ENCODE measurements around the gene MAMDC2.
"Not testable (repeated sequence)": the region's sequence is repeated elsewhere in the genome, so short reads cannot be mapped to it uniquely, and the experiment has no call there.

MAMDC2 gene

DNA sequence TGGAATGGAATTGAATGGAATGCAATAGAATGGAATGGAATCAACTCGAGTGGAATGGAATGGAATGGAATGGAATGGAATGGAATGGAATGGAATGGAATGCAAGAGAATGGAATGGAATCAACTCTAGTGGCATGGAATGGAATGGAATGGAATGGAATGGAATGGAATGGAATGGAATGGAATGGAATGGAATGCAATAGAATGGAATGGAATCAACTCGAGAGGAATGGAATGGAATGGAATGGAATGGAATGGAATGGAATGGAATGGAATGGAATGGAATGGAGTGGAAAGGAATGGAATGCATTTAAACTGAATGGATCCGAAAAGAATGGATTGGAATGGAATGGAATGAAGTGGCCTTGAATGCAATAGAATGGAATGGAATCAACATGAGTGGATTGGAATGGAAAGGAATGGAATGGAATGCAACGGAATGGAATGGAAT, 5.5 kb upstream of the MAMDC2 start:
- not testable (repeated sequence) for DNase-seq

DNA sequence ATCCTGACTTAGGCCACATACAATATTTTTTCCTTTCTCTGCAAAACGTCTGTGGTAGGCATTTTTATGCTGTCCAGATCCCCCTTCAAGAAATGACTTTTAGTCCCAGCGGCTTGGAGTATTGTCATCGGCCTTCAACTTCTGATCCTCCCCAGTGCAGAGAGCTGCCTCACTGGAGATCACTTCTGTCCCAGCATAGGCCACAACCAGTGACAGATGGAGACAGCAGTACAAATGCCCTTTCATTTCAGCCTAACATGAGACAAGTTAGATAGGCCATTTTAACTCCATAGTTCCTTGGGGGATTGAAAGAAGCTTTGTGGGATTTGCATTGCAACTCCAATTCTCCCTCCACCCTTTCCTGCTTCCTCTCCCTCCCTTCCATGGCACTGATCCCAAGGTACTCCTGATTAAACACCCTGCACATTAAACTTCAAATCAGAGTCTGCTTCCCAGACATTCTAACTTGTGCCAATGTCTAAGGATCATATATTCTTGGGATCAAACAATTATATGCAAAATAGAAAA, 3.2 kb upstream of the MAMDC2 start:
- DNase-seq: no peak

DNA sequence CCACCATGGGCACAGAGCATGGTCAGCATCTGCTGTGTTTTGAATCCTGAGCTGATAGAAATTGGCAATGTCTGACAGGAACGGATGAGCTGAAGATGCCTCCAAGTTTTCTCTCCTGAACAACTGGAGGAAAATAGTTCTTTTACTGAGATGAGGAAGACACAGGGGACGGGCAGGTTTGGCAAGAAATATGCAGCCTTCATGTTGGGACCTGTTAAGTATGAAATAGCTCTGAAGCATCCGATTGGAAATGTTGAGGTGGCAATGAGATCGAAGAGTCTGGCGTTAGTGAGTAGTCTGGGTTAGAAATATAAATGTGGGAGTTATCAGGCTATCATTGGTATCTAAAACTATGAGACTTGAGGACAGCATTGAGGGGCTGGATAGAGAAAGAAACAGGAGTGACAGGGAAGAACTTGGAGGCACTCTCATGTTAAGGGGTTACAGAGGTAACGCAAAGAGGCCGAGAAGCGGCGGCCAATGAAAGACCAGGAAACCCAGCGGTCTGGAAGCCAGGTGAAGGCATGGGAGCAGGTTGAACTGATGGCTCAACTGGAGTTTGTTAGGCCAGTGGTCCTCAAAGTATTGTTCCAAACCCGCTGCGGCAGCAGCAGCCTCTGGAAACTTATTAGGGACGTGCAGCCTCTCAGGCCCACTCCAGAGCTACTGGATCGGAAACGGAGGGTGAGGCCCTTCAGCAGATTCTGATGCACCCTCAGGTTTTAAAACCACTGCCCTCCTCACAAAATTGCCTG, 1.0 kb upstream of the MAMDC2 start:
- DNase-seq: no peak

DNA sequence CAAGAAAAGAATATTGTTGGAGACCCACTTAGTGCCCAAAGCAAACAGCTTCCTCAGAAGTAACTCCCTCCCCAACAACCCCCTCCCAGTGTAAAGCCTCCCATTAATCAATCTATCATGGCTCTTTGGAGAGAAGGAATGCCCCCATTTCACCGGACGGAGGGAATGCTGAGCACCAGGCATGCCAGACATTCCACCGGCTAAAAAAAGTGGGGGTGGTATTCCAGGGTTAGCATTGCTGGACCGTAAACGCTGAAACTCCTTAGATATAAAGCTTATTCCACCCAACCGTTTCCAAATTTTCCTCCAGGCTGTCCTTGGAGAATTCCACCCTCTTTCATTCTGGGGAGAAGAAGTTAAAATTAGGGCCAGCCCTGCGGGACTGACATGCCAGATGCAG, 363 bp upstream of the MAMDC2 start:
- DNase-seq: no peak

DNA sequence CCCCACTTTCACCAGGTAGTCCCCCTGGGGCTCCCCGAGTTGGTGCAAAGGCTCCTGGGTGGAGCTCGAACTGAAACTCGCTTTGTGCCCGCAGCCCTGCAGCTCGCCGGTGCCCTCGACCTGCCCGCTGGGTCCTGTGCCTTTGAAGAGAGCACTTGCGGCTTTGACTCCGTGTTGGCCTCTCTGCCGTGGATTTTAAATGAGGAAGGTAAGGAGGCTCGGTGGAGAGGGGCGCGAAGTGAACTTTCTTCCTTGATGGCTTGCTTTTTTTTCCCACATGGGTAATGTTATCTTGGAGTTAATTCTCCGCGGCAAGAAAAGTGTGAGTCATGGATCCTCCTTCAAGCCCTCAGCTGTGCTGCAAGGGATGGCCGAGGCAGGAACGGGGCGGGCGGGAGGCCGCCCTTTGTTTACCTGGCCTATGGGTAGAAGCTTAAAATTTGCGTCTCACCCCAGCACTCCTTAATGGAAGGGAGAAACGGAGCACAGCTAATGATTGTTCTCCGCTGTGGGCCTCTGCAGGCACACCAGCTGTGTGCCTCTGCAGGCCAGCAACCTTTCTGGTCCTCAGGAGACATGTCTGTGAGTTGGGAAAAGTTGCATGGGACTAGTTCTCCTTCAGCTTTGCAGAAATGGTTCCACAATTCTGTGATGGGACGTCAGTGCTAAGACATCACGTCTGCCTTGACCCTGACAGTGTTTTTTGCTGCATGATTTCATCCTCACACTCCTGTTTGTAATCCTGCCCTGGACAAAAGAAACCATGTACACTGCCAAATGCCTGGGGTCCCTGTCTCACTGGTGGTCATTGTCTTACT, 1.1 kb downstream of the MAMDC2 start:
- DNase-seq: no peak

DNA sequence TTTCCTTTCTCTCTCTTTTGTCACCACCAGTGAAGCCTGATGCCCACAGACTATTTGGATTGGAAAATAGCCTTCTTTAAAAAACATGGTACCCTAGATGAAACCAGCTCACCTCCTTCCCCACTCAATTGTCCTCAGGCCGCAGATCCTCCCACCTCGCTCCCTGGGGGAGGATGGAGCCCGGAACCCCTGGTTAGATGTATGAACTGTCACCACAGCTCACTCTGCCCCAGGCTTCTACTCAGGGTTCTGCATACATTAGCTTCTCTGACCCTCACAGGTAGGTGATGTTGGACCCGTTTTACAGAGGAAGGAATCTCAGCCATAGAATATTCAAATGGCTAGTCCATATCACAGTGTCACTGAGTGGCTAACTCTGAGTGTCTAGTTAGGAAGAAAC, 1.8 kb downstream of the MAMDC2 start:
- DNase-seq: no peak

DNA sequence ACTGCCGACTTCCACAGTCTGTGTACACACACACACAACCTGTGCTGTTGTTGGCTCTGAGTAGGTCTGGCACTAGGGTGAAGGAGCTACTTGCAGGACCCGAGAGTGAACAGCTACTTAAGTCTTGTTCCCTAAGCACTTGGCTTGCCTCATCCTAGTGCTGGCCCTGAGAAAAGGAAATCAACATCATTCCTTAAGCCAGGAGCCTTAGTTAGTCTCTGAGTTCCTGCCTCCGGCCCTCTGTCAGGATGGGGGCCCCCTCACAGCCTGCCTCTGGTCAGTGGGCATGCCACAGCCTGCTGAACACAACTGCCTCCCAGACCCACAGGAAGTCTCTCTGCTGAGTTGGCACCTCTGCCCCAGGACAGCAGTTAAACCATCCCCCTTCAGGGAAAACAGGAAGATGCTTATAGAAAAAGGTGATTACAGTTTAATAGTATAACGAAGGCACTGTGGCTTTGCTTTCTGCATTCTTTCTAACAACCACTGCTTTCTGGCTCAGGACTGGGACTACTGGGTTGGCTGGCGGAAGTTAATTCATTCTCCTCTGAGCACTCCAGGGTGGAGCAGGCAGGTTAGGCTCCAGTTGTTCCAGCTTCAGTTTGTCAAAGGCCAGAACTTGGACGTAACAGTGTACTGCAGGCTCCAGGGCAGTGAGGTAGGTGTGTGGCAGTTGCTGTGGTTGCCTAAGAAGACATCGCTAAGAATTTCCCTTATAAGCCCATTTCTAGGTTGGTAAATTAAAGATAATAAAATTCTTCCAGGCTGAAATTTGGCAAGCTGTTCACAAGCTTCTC, 2.8 kb downstream of the MAMDC2 start:
- DNase-seq: no peak

DNA sequence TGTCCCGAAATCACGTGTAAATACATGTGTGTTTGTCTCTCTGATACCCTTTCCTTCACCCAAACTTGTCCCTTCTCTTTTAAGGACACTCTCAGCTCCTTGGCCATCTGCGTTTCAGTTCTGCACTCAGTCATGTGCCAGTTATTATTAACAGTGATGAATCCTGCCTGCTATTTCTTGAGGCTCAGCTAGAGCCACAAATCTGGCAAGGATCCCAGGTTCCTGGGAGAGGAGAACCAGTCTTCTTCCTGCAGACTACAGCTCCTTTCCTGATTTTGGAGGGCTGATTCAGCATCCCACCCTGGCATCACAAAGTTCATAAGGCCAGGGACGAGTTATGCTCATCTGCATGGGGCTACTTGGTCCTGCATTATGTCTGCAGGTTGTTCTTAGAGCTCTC, 5.6 kb downstream of the MAMDC2 start:
- DNase-seq: no peak

DNA sequence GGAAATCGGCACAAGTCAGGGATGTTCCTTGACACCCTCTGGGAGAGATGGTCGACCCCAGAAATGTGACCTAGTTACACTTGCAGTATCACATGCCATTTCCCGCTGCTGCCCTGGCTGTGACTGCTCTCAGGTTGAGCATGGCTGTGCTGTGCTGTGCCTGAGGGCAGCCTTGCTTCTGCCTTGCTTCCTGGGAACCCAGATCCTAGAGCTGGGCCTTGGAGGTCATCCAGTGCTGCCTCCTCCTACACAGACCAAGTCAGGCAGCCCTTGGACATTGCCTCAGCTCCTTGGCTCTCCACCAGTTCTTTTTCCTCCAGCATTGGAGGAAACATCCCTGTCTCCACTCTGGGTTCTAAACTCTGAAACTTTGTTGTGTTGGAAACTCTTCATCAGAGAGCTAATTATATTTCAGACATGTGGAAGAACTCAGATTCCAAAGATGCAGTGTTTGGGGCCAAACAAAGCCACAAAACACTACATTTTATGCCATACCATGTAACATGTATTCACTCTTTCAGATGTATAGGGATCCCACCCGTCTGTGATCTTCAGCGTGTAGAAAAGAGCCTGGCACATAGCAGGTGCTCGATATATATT, 6.1 kb downstream of the MAMDC2 start:
- no peak for DNase-seq

DNA sequence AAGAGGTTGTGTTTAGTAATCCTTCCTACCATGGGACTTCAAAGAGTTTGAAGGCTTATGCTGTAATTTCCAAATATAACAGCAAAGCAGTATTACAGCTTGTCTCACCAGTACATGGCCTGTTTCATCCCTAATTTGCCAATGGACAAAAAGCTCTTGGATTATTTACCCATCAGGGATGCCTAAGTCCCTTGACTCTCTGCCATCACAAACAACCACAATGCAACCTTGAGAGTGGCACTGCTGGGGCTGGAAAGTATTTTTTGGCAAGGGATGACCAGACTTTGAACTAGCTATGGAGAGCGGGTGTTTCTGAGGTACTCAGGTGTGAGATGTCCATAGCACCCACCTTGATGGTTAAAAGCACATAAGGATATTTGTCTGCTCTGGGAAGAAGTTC, 9.1 kb downstream of the MAMDC2 start:
- no peak for DNase-seq

DNA sequence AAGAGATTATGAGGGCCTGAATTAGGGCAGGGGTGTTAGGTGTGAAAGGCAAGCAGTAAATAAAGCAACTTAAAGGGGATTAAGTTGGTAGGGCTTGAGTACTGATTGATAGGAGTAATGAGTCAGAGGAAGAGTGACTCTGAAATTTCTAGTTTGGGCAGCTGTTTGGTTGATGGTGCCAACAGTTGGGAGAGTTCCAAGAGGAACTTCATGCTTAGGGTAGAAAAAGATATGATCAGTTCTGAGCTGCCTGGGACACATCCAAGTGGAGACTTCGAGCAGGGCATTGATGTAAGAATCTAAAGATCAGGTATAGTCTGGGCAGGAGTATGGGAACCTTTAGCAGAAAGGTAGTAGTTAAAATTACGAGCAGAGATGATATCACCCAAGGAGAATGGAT, 10.2 kb downstream of the MAMDC2 start:
- no peak for DNase-seq

DNA sequence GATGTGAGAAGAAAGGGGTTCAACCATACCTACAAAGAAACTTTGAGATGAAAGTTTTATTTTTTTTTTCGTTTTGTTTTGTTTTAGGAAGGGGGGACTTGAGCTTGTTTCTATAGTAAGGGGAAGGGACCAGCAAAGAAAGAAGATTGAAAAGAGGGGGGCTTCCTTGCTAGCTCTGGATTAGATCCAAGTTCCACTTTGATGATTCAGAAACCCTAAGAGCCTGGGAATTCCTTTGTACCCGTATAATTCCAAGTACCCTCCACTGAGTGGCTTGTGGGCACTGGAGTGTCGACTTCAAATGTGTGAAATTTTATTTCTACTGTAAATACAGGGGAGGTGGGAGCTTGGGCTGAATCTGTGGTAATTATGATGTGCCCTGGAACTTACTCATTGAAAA, 10.9 kb downstream of the MAMDC2 start:
- DNase-seq: no peak

DNA sequence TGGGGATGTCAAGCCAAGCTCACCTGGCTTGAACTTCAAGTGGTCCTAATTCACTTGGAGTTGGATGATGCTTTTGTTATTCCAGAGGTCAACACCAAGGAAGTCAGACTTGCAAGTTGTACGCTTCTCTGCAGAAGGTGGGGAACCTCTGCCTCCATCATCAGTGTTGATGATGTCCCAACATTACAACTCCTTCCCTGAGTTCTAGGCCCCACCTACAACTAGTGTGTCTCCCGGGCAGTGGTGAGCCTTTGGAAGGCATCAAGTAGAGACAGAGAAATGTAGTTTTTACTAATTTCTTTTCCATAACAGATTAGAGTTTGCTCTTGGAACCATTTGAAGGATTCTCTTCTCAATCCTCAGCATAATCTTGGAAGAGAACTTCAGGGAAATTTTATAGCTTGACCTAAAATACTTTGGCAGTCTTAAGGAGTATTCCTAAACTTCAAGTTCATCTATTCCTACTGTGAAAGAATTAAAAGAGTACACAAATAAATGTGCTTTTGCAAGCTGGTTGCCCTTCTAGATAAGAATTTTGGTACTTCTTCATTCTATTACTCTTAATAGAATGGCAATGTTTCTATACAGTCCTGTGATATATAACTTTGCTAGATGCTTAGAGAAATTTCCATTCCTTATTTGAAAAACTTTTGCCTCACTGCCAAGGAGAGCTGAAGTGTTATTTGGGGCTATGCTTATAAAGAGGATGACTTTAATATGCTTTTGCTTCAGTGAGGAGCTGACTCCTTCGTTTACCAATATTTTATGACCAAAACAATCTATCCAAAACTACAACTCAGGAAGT, 12.0 kb downstream of the MAMDC2 start:
- DNase-seq: no peak

DNA sequence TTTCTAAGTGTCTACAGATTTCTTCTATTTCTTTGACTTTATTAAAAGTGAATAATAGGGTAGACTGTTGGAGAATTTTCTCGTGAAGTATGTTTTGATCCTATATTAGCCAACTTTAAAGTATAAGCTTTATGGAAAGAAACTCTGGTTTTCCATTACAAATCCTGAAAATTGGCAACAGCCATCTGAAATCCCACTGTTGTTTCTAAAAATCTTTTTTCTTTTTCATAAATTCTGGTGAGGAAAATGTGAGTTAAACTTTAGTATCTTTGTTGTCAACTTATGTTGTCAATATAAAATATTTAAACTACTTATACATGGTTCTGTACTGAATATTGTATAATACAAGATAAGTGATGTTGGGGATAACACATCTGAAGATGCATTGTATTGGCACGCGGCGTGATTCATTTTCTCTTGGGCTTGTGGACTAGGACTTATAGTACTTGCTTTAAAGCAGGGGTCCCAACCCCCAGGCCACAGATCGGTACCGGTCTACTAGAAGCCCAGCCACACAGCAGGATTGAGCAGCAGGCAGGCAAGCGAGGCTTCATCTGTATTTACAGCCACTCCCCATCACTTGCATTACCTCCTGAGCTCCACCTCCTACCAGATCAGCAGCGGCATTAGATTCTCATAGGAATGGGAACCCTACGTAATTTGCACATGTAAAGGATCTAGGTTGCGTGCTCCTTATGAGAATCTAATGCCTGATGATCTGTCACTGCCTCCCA, 12.7 kb downstream of the MAMDC2 start:
- DNase-seq: no peak

DNA sequence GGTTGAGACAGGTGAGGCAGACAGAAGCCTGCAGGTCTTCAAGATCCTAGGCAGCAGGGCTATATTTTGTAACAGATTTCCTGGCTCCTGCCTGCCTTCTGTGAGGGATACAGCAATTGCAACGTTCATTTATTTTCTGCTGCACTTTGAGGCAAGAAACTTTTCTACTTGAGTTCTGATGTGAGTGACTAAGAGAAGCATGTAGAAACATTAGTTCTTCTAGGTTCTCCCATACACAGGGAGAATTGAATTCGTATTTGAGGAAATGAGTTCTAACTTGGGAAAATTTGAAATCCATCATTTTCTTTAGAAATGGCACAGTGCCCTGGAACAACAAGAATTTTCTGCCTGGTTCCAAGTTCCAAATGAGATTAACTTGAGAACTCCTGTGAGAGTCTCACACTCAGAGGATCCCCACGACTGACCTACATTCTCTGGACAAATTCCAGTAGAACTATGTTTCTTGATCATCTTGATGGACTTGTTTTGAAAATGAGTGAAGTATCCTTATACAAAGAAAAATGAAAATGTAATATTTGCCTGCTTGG, 15.0 kb downstream of the MAMDC2 start:
- no peak for DNase-seq

DNA sequence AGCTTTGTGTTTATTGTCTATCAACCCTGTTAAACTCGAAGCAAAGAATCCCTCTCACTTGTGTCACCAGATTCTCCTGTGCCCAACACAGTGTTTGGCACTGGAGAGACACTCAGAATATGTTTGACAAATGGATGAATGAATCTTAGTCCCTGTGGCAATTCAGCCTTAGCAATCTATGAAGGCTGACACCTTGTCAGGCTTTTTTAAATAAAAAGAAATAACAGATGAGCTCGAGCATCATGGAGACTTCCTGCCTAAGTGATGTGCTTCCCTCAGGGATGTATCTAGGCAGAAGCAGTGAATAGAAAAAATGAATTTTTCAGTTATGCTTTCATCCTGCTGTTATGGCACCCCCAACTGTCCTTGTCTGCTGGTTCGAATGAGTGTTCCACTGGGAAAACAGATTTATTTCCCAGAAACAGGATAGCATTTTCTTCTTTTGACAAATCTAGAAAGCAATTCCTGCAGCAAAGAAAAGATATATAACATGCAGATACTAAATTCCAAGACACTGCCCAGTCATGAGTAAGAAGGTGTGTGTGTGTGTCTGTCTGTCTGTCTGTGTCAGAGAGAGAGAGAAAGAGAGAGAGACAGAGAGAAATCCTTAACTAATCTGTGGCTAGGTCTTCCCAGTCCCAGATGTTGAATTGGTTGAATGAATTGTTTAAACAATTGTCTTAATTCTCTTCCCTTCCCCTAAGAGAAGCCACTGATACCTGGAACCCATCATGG, 16.7 kb downstream of the MAMDC2 start:
- no peak for DNase-seq

DNA sequence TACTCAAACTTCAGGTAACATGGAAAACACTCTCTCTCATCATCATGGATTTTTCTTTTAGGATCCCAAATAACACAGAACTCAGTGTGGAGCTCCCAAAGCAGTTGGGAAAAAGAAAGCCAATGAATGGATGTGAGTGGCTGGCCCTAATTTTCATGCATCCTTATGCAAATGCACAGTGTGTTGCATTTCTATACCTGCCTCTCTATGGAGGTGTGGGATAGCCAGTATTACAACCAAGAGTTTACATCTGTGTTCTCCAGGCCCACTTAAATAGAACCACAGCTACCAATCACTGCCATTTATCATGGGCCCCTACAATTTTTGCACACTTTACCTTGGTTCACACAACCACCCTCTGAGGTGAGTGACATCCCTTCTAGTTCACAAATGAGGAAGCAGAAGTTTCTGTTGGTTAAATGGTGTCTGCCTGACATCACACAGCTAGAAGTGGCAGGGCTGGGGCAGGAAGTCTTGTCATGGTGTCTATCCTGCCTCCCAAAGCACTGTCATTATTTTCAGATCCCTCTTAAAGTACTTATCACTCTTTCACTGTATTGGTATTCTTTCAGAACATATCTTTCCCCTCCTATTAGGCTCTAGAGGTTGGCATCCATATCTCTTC, 17.3 kb downstream of the MAMDC2 start:
- DNase-seq: no peak

DNA sequence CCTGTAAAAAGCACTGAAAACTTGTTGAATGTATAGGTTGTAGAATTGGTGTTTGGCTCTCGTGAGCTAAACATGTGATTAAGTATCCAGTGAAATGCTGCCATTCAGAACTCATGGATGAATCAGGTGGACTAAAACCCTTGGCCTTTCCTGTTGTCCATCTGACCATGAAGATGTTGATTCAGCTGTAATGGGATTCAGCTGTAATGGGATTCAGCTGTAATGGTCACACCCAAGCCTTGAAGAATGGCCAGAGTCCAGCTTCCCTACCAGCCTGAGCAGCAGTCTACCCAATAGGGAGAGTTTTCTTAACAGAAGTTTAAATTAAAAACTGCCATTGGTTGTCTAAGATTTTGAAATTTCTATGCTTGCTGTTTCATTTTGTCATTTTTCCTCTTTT, 18.1 kb downstream of the MAMDC2 start:
- no peak for DNase-seq

DNA sequence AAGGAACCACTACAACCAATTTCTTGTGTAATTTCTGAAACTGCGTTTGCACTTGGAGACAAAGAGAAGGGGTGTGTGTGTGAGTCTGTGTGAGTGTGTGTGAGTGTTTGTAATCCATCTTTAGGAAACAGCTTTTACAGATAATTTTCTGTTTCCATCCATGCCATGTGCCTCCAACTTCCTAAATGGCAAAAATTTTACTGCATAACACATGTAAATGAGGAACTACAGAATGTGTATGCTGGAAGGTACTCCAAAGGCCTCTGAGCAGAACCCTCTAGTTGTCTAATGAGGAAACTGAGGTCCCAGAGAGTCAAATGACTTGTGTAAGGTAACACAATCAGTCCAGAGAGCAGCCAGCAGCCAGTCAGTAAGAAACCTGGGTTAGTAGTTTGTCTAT, 20.8 kb downstream of the MAMDC2 start:
- DNase-seq: no peak

DNA sequence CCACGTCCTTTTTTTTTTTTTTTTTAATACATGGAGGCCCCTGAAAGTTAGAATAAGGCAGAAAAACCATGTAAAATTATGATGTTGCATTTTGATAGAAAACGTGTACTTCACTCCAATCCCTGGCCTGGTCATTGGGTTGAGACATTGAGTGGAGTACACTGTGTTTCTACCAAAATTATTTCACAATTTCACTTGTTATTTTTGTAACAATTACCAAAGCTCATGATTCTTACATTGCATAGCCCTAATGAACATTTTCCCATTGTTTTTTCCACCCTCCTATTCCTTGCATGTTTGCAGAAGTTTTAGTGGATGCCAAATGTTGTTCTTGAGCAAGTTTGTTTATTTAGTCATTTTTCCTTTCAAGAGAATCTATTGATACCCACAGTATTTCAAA, 21.9 kb downstream of the MAMDC2 start:
- no peak for DNase-seq

All from NCI-H1436 treated with DMSO at 0.1 percent for 48 hours (cell line).